Fibroblast of skin of left quadriceps (primary cell): ENCODE data around the gene SPTB.

Source experiments
- DNase-seq, 2 experiments: peaks; one replicate each; pipeline ENCODE4 v3.0.0-alpha.2; 2013; ENCODE audit warnings: low read depth in 2 of 2

SPTB gene

DNA sequence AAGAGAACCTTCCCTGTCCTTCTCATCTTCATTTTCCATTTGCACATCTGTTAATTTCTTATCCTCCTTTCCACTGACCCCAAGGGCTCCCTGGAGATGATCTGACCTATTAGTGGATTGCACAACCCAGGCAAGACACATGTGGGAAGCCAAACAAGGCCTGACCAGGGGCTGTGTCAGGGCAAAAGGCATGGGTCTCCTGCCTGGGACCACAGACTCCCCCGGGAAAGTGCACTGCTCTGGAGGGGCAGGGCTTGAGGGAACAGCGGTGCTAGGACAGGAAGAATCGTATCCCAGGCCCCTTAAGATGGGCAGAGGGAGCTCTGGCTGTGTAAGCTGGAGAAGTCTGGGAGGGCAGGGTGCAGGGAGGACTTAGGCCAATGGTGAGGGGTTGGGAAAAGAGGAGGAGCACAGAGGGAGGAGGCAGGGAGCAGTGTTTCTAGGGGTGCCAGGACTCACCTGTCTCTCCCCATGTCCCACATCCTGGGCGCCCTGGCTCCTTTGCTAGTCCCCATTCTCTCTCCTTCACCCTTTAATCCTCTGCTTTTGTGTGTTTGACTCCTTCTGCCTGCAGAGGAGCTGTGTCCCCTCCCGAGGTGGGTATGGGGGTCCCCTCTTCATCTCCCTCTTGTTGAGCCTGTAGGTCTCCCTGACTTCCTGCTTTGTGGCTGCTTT, 150.2 kb downstream of the SPTB start:
- no peak for DNase-seq

- DNase-seq = no peak
Observed at GRCh38 chr14:64728856-64729255, 150.9 kb downstream of the SPTB start.

DNA sequence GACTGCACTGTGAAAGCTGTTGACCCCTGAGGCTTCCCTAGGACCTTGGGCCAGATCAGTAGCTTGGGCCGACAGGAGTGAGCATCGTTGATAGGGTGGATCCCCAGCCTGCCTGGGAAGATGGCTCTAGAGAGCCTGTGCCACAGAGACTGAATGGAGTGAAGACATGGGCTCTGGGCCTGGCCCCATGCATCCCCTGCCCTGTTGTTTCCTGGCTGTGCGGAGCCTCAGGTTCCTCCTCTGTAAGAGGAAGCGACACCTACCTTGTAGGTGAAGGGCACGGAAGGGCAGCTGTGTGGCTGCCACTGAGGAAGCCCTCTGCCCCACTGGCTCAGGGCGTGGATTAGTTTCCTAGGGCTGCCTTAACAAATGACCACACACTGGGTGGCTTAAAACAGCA, 151.6 kb downstream of the SPTB start:
- DNase-seq = no peak

GRCh38 chr14:64727551-64728071, 152.1 kb downstream of the SPTB start:
- no peak for DNase-seq

DNA sequence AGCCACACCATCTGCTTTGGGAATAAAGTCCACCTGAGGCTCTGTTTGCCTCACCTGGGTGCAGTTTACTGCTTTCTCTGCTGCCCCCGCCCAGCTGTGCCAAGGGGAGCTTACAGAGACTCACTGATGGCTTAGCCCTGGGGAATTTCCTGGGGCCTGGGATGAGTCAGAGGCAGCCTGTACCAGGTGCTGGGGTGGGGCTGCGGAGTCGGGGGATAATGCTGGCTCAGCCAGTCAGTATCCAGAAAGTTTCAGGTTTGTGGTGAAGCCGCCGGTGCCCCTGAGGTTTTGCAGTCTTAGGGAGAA, 153.2 kb downstream of the SPTB start:
- no peak for DNase-seq

DNA sequence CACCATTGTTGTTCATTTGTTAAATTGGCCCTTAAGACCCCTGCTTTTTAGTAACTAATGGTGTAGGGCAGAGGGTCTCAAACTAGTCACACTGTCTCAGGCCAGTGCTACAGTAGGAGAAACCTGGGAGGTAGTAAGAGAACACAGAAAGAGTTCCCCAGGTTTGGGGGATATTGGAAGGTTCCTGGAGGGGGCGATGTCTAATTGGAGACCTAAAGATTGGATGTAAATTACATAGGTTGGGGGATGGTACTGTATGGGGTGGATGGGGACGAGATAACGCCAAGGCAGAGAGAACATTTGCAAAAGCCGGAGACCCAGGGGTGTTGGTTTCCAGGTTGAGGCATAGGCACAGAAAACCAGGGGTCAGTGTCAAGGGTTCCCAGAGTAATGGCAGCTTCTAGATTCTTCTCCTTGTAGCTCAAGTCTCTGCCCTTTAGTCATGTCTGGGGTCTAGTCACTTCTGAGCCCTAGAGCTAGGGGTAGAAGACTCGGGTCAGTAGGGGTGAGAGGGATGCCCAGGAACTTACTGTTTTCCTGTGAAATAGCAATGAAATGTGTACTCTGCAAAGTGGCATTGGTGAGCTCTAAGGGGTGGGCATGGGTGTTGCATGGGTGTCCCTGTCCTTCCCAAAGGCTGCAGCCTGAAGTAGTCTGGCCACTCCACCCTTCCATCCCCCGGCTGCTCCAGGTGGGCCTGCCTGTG, 153.7 kb downstream of the SPTB start:
- no peak for DNase-seq

GRCh38 chr14:64725261-64725815, 154.4 kb downstream of the SPTB start:
- DNase-seq = no peak

DNA sequence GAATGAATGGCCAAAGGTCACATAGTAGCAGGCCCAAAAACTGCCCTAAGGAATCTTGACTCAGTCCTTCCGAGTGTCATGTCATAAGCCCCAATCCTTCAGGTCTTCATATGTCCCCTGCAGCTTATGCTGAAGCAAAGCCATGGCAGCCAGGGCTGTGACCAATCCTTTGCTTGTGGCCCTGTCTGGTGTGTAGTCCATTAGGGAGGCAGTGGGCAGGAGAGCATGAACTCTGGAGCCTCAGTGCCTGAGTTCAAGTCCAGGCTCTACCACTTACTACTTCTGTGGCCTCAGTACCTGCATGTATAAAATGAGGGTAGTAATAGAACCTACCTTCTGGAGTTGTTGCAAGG, 155.2 kb downstream of the SPTB start:
- DNase-seq = no peak

DNA sequence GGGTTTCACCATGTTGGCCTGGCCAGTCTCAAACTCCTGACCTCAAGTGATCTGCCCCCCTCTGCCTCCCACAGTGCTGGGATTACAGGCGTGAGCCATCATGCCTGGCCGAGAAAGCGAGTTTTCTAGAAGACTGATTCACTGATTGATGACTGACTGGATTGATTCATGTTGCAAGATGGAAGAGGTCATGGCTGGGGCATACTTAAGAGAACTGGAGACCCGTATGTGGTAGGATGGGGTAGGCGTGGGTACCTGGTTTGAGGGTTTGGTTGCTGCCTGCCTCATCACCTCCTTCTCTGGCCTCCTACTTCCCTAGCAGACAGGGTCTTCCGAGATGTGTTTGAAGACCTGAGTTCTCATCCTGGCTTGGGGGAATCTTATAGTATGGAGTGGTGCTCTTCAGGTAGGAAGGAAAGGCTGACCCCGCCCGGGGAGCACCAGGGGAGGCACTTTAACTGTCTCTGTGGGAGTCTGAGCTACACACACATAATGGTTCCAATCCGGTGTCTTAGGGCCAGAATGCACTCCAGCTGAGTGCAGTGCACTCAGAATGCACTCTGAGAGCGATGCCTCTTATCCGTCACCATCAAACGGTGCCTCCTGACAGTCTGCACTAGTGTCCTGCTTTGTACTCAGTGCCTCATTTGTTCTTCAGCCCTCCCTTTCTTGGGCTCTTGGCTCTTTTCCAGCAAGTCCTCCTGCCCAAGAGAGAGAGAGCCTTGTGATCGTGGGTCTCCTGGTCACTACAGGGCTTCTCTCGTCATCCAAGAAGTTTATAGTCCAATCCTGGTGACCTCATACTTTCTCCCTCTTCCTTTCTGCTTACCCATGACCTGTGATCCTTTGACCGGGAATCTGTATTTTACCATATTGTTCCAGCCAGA, 155.8 kb downstream of the SPTB start:
- DNase-seq = no peak

DNA sequence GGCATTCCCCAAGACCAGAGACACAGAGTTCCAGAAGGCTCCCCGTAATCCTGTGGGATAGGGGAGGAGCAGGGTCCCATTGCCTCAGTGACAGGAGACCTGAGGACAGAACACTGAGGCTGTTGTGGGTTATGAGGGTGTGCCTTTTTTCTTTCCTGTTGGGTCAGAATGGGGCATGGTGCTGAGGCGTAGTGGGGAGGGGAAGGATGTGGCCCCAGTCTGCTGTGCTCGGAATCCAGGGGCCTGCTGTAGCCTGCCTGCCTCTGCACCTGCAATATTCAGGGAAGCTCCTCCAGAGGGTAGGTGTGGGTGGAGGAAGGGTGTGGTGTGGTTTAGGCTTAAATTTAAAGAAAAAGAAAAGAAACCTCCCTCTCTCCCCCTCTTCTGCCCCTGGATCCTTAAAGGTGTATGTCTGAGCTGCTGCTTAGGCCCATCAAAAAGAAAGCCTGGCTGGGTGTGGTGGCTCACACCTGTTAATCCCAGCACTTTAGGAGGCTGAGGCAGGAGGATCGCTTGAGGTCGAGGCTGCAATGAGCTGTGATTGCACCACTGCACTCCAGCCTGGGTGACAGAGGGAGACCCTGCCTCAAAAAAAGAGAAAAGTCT, 156.8 kb downstream of the SPTB start:
- DNase-seq = no peak

- DNase-seq = no peak
Observed at GRCh38 chr14:64721899-64722298, 157.8 kb downstream of the SPTB start.

DNA sequence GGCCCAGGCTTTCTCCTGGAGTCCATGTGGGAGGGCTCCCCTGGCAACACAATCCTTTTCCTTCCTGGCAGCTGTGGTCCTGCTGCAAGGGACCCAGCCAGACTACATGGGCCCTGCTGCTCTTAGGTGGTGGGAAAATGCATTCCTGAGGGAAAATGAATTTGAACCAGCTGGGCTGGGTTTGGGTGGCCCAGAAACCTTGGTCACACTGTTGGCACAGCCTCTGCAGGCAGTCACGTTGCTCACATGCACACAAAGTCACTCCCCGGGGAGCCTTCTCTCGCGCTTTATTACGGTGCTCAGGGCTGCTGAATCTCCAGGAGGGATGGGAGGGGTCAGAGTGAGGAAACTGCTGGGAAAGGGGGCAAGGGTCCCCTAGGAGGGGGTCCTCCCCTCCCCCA, 158.3 kb downstream of the SPTB start:
- peak; percentile 79 to 80 for DNase-seq

DNA sequence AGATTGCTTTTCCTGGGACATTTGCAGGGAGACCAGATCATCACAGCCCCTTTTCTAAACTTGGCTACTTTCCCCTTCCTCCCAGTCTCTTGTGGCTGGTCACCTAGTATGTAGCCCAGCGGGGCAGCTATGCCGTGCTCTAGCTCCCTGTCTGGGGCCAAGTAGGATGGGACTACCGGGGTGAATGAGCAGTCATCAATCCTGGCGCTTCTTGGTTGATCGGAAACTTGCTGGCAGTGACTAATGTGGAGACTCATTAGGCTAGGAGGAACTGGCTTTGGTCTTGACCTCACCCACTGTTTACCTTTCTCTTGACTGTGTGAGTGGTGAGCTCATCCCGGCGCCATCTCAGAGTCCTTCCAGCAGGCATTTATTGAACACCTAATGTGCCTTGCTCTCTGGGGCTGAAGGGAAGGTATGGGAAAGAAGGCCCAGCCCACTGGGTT, 159.6 kb downstream of the SPTB start:
- no peak for DNase-seq

DNA sequence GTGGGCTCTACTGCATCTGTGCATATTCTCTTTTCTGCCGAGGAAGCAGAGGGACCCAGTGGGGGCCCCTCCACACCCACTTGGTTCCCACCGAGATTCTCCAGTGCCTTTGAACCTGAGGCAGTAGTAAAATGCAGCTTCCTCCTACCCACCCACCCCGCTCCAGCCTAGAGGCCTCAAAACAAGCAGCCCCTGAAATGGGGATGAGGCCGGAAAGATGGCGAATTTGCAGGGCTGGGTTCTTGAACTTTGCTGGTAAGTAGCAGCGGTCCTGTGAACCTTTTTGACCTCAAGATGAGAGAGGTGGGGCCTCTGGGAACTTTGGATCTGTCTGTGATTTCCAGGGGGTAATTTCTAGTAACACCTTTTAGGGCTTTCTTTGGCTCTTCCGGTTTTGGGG, 160.1 kb downstream of the SPTB start:
- no peak for DNase-seq

DNA sequence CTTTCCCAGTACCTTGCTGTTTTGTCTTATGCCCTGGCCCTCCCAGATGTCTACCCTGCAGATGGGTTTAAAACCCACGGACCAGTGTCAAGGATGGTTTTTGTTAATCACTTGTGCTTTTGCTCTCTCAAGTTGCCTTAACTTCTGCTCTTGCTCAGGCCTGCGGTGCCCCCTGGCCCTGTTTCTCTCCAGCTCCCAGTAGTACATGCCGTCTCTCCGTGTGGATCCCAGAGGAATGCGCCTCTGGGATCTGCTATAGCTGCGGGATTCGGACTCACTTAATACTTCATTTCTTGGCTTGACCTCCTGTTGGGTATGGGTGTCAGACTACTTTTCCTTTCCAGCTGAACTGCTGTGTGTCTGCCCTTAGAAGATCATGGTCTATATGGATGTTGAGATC, 160.9 kb downstream of the SPTB start:
- DNase-seq = no peak

DNA sequence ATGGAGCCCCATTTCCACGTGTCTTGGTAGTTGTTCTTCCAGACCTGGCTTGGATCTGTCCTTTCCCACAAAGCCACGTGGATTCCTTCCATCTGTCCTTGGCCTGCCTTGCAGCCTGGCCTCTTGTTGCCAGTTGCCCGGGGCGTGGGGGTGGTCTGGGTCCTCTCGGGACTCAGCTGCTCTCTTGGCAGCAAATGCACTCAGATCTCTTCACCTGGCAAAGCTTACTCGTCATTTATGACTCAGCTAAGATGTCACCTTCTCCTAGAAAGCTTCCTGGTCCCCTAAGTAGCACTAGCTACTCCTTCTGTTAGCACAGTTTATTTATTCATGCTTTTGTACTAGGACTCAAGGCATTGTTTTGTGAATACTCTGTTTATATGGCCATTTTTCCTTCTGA, 161.8 kb downstream of the SPTB start:
- DNase-seq = no peak

DNA sequence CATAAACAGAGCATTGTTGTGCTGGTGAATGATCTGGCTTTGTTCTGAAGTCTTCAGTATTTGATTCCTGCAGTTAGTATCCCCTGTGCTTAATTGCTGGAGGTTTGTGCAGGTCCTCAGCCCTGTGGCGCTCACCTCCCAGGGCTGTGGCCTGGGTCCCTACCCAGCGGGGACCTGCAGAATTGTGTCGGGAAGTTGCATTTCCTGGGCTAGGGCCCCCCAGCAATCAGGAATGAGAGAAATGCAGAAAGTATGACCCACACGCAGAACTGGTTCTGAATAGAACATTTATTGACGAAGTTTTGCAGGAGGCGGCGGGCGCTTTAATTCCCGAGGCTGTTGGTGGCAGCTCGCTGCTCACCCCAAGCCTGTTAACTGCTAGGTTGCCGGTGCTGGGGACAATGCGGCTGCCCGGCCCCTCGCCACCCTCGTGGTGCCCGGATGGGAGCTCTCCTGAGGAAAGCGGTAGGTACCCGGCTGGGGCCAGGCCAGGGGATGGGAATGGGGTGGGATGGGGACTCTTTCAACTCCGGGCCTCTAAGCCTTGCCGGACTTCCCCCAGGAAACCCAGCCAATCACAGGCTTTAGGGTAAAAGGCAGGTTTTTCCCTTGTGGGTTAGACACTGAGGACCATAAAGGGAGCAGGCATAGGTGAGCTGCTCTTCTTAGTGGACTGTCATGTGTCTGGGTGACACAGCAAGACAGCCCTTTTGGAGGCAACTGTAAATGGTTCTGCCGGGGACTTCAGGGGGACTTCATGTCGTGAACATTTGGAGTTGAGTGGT, 163.9 kb downstream of the SPTB start:
- DNase-seq = no peak

- no peak for DNase-seq
Observed at GRCh38 chr14:64715146-64715627, 164.5 kb downstream of the SPTB start.

GRCh38 chr14:64714432-64715025, 165.2 kb downstream of the SPTB start:
- no peak for DNase-seq

GRCh38 chr14:64713677-64714076, 166.0 kb downstream of the SPTB start:
- DNase-seq = no peak

- no peak for DNase-seq
Observed at GRCh38 chr14:64711039-64711438, 168.7 kb downstream of the SPTB start.
